ENCODE results near the gene COX20.

The COX20 gene

DNA sequence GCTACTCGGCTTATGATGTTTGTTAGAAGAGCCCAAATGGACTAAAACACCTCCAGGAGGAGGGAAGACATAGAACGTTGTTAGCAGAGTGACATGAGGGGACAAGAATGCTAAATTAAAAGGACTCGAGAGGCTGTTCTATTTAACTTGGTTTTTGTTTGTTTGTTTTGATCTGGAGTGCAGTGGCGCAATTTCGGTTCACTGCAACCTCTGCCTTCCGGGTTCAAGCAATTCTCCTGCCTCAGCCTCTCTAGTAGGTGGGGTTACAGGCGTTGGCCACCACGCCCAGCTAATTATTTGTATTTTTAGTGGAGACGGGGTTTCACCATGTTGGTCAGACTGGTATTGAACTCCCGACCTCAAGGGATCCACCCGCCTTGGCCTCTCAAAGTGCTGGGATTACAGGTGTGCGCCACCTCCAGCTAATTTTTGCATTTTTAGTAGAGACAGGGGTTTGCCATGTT, 33.9 kb downstream of the COX20 start:
- TF ChIP-seq SIN3A (IDR thresholded peaks at IDR 0.05; ENCODE audit: borderline replicate concordance, insufficient read depth, low read length) (no peak), POLR2AphosphoS5 (IDR thresholded peaks at IDR 0.05; ENCODE audit: low read depth, low read length) (no peak), FOXP2 (optimal IDR thresholded peaks at IDR 0.05; ENCODE audit: borderline replicate concordance, extremely low read depth, extremely low read length, insufficient read depth) (no peak), TAF1 (IDR thresholded peaks at IDR 0.05; ENCODE audit: borderline replicate concordance, insufficient read depth, low read length) (no peak)
- TF ChIP-seq, protein P1, sequence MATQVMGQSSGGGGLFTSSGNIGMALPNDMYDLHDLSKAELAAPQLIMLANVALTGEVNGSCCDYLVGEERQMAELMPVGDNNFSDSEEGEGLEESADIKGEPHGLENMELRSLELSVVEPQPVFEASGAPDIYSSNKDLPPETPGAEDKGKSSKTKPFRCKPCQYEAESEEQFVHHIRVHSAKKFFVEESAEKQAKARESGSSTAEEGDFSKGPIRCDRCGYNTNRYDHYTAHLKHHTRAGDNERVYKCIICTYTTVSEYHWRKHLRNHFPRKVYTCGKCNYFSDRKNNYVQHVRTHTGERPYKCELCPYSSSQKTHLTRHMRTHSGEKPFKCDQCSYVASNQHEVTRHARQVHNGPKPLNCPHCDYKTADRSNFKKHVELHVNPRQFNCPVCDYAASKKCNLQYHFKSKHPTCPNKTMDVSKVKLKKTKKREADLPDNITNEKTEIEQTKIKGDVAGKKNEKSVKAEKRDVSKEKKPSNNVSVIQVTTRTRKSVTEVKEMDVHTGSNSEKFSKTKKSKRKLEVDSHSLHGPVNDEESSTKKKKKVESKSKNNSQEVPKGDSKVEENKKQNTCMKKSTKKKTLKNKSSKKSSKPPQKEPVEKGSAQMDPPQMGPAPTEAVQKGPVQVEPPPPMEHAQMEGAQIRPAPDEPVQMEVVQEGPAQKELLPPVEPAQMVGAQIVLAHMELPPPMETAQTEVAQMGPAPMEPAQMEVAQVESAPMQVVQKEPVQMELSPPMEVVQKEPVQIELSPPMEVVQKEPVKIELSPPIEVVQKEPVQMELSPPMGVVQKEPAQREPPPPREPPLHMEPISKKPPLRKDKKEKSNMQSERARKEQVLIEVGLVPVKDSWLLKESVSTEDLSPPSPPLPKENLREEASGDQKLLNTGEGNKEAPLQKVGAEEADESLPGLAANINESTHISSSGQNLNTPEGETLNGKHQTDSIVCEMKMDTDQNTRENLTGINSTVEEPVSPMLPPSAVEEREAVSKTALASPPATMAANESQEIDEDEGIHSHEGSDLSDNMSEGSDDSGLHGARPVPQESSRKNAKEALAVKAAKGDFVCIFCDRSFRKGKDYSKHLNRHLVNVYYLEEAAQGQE (IDR thresholded peaks at IDR 0.05; ENCODE audit: insufficient read depth in 1 of 2, low read depth in 2 of 2, low read length in 2 of 2): no peak

DNA sequence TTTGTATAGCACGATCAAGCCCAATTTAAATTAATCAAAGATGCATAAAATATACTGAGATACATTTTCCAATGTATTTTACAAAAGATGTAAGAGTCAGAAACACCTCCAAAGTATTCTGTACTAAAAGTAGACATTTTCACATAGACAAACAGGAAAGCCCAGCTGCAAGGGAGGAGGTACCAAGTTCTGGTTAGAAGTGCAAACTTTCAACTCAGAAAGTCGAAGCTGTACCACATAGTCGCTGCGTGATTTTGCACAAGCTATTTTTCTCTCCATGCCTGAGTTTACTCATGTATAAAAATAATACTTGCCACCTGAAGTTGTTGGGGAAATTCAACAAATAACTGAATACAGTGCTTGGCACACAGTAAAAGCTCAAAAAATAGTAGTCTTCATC, 34.5 kb downstream of the COX20 start:
- TF ChIP-seq TAF1 (IDR thresholded peaks at IDR 0.05; ENCODE audit: borderline replicate concordance, insufficient read depth, low read length): no peak
- no peak for TF ChIP-seq POLR2AphosphoS5 (IDR thresholded peaks at IDR 0.05; ENCODE audit: low read depth, low read length)
- no peak for TF ChIP-seq FOXP2 (optimal IDR thresholded peaks at IDR 0.05; ENCODE audit: borderline replicate concordance, extremely low read depth, extremely low read length, insufficient read depth)
- TF ChIP-seq, protein P1 (IDR thresholded peaks at IDR 0.05; ENCODE audit: insufficient read depth in 1 of 2, low read depth in 2 of 2, low read length in 2 of 2): no peak
- TF ChIP-seq SIN3A (IDR thresholded peaks at IDR 0.05; ENCODE audit: borderline replicate concordance, insufficient read depth, low read length): no peak

DNA sequence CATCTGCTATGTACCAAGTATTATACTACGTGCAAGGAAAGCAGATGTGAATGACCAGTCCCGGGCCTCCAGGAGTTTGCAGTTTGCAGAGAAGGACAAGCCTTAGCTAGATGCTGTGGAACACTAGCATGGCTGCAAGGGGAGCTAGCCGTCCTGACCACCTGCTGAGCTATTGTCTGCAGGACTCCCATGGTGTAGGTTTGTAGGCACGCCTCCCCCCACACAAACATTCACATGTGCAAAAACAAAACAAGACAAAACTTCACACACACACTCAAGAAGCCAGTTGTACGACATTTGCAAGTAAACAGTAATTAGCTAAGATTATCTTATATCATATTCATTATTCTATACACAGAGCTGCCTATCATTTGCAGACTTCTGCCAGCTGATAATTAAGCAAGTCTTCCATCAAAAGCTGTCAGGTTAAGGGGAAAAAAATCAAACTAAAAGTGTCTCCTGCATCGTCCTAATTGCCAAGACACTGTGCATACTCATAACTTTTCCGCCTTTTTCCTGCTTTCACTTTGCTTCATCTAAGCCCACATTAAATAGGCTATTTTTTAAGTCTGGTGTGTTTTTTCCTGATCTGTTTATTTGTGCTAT, 39.6 kb downstream of the COX20 start:
- TF ChIP-seq TAF1 (IDR thresholded peaks at IDR 0.05; ENCODE audit: borderline replicate concordance, insufficient read depth, low read length) (no peak), FOXP2 (optimal IDR thresholded peaks at IDR 0.05; ENCODE audit: borderline replicate concordance, extremely low read depth, extremely low read length, insufficient read depth) (no peak), SIN3A (IDR thresholded peaks at IDR 0.05; ENCODE audit: borderline replicate concordance, insufficient read depth, low read length) (no peak), POLR2AphosphoS5 (IDR thresholded peaks at IDR 0.05; ENCODE audit: low read depth, low read length) (no peak)
- TF ChIP-seq, protein P1 (IDR thresholded peaks at IDR 0.05; ENCODE audit: insufficient read depth in 1 of 2, low read depth in 2 of 2, low read length in 2 of 2): no peak

DNA sequence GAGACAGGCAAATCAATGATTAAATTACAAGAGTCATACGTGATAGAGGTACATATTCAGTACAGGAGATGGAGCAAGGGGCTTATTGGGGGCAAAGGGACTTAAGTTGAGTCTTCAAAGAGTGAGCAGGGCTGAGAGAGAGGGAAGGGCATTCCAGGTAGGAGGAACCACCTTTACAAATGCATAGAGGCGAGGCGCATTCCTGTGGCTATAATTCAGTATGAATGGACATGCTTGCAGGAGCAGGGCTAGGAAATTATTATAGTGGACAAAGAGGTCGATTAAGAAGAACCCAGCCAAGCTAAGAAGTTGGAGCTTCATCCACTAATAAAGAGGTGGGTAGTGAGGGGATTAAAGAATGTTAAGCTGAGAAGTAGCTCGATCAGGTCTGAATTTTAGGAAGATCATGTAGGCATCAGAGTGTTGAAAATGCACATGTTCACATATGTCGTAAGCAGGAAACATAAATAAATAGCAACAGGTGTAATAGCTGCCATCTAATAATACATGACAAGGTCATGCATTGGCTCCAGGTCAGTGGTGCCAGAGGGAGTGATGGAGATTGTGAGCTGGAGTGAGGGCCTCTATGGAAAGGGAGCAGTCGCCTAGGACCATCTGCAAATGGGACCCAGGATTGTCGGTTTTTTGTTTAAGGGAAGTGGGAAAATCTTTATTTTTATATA, 40.9 kb downstream of the COX20 start:
- TF ChIP-seq FOXP2 (optimal IDR thresholded peaks at IDR 0.05; ENCODE audit: borderline replicate concordance, extremely low read depth, extremely low read length, insufficient read depth) (no peak), TAF1 (IDR thresholded peaks at IDR 0.05; ENCODE audit: borderline replicate concordance, insufficient read depth, low read length) (no peak), POLR2AphosphoS5 (IDR thresholded peaks at IDR 0.05; ENCODE audit: low read depth, low read length) (no peak), SIN3A (IDR thresholded peaks at IDR 0.05; ENCODE audit: borderline replicate concordance, insufficient read depth, low read length) (no peak)
- TF ChIP-seq, protein P1 (IDR thresholded peaks at IDR 0.05; ENCODE audit: insufficient read depth in 1 of 2, low read depth in 2 of 2, low read length in 2 of 2): no peak
